HepG2 (cell line): ENCODE data around the gene SCAPER. TPM values are rescaled to one million over a fixed set of nuclear protein-coding genes. Genes with fewer than 3 reads are reported as not detected.

Experiments used
- ATAC-seq: fragments of 200-7000 bp; cut with Tn5 transposase; 3 replicates; pipeline ENCODE4 v1.9.1; 2020; ENCODE audit warnings: mild to moderate bottlenecking, moderate library complexity
- BruUV-seq: library from RNA; stranded (reverse); fragments of 400-500 nt; replicated peaks from 2 replicates; lab custom pipeline; 2021; lab: Mats Ljungman, UMichigan
- CTCF ChIA-PET: fragments of 300-600 bp; formaldehyde crosslinking; extraction: SDS; loops from one replicate; lab custom pipeline; 2021; ENCODE audit warnings: low total read pairs, inconsistent platforms, low intra/inter-chr PET ratio; lab: Yijun Ruan, JAX
- POLR2A ChIA-PET: fragments of 350-600 bp; sonication (Branson Sonifier 250); formaldehyde crosslinking; loops from one replicate; lab custom pipeline; 2020; ENCODE audit warnings: antibody characterized with exemption, inconsistent platforms; lab: Yijun Ruan, JAX
- DNase-seq: peaks from one replicate; pipeline ENCODE4 v3.0.0-alpha.2; 2015; ENCODE audit warnings: low spot score
- FAIRE-seq: peaks from 3 replicates; lab custom pipeline; 2011; peaks lifted over from hg19 to GRCh38; lab: Jason Lieb, UNC
- H2AFZ ChIP-seq: one replicate; pipeline ENCODE4 v1.6.1; 2011; ENCODE audit warnings: low read length, inconsistent platforms
- H3K27ac ChIP-seq: fragments of 300-600 bp; 3 replicates; pipeline ENCODE4 v1.8.0; 2011; ENCODE audit warnings: mixed run types, mild to moderate bottlenecking, mixed read lengths, low read length, inconsistent platforms; ENCODE audit not compliant: insufficient read depth; ENCODE audit errors: extremely low read length
- H3K27me3 ChIP-seq, 2 experiments: fragments of 200-600 bp in 1 of 2; 2 replicates in 1 of 2; 3 replicates in 1 of 2; pipeline versions ENCODE4 v1.6.0 to v1.8.0; 2011; ENCODE audit warnings: low read length in 2 of 2, mild to moderate bottlenecking in 2 of 2, moderate library complexity in 2 of 2, inconsistent platforms in 1 of 2; ENCODE audit not compliant: insufficient read depth in 2 of 2, control insufficient read depth in 1 of 2
- H3K36me3 ChIP-seq, 2 experiments: fragments of 200-600 bp in 1 of 2; replicated peaks in 1 of 2; 2 replicates in 1 of 2; 3 replicates in 1 of 2; pipeline versions ENCODE4 v1.5.1 to v1.8.0; 2011; ENCODE audit warnings: low read length in 2 of 2, inconsistent platforms in 1 of 2; ENCODE audit not compliant: insufficient read depth in 2 of 2, control insufficient read depth in 1 of 2
- H3K4me1 ChIP-seq: 2 replicates; pipeline ENCODE4 v1.5.1; 2012; ENCODE audit warnings: low read length, inconsistent platforms; ENCODE audit not compliant: insufficient read depth
- H3K4me2 ChIP-seq: 2 replicates; pipeline ENCODE4 v1.6.0; 2011; ENCODE audit warnings: low read depth, low read length, inconsistent platforms
- H3K4me3 ChIP-seq, 3 experiments: fragments of 200-600 bp in 1 of 3; sonication (generic), shearing (Covaris generic) in 1 of 3; replicated peaks in 1 of 3; 2 replicates each; pipeline ENCODE4 v1.5.1; 2011 to 2016; ENCODE audit warnings: low read length in 3 of 3, inconsistent platforms in 2 of 3, low read depth in 2 of 3, mild to moderate bottlenecking in 2 of 3, control low read depth in 1 of 3, mixed read lengths in 1 of 3; ENCODE audit not compliant: insufficient read depth in 1 of 3
- H3K79me2 ChIP-seq: one replicate; pipeline ENCODE4 v1.6.1; 2011; ENCODE audit warnings: low read length, inconsistent platforms; ENCODE audit not compliant: insufficient read depth
- H3K9ac ChIP-seq: 2 replicates; pipeline ENCODE4 v1.6.0; 2011; ENCODE audit warnings: mild to moderate bottlenecking, low read depth, low read length, inconsistent platforms; ENCODE audit not compliant: insufficient read depth
- H3K9me3 ChIP-seq: 2 replicates; pipeline ENCODE4 v1.5.1; 2012; ENCODE audit warnings: mild to moderate bottlenecking, low read length
- H4K20me1 ChIP-seq: 2 replicates; pipeline ENCODE4 v1.6.0; 2011; ENCODE audit warnings: inconsistent platforms, mild to moderate bottlenecking, low read length, moderate library complexity; ENCODE audit not compliant: insufficient read depth
- ARID2 ChIP-seq: sonication (generic); formaldehyde crosslinking; IDR thresholded peaks from 2 replicates; pipeline ENCODE4 v1.8.1; 2022; ENCODE audit warnings: mild to moderate bottlenecking, missing genetic modification reagents, borderline replicate concordance
- DR1 ChIP-seq: sonication (generic); formaldehyde crosslinking; IDR thresholded peaks from 2 replicates; pipeline ENCODE4 v1.8.0; 2021; ENCODE audit warnings: mild to moderate bottlenecking, missing genetic modification reagents, inconsistent platforms
- ELF4 ChIP-seq: sonication (generic); formaldehyde crosslinking; IDR thresholded peaks from 2 replicates; pipeline ENCODE4 v1.5.0; 2020; ENCODE audit warnings: missing genetic modification reagents, mild to moderate bottlenecking, moderate library complexity, borderline replicate concordance
- JUNB ChIP-seq: sonication (generic); formaldehyde crosslinking; IDR thresholded peaks from 2 replicates; pipeline ENCODE4 v1.8.0; 2022; ENCODE audit warnings: missing genetic modification reagents, mild to moderate bottlenecking, borderline replicate concordance
- MAFK ChIP-seq, 2 experiments: IDR thresholded peaks in 1 of 2; conservative IDR thresholded peaks in 1 of 2; 2 replicates each; pipeline ENCODE4 v1.6.1; 2011; ENCODE audit warnings: improper control_type of control experiment in 2 of 2, low read length in 2 of 2
- MATR3 ChIP-seq: sonication (generic); formaldehyde crosslinking; IDR thresholded peaks from 2 replicates; pipeline ENCODE4 v1.4.0; 2020; ENCODE audit warnings: missing genetic modification reagents
- TBX2 ChIP-seq: sonication (generic); formaldehyde crosslinking; IDR thresholded peaks from 2 replicates; pipeline ENCODE4 v1.5.0; 2020; ENCODE audit warnings: missing genetic modification reagents, mild to moderate bottlenecking, borderline replicate concordance
- ZFP36 ChIP-seq: fragments of 150-350 bp; IDR thresholded peaks from 2 replicates; pipeline ENCODE4 v1.6.1; 2018; ENCODE audit warnings: borderline replicate concordance, low read length, low read depth; ENCODE audit not compliant: partially characterized antibody
- ZNF318 ChIP-seq: sonication (generic); formaldehyde crosslinking; IDR thresholded peaks from 2 replicates; pipeline ENCODE4 v1.4.0; 2020; ENCODE audit warnings: mild to moderate bottlenecking, missing genetic modification reagents
- ZNF552 ChIP-seq: sonication (generic); formaldehyde crosslinking; IDR thresholded peaks from 2 replicates; pipeline ENCODE4 v1.9.0; 2022; ENCODE audit warnings: missing genetic modification reagents, mild to moderate bottlenecking, borderline replicate concordance
- ZNF777 ChIP-seq: sonication (generic); formaldehyde crosslinking; IDR thresholded peaks from 2 replicates; pipeline ENCODE4 v1.4.0; 2020; ENCODE audit warnings: missing genetic modification reagents
- ZSCAN30 ChIP-seq: sonication (generic); formaldehyde crosslinking; IDR thresholded peaks from 2 replicates; pipeline ENCODE4 v1.5.0; 2020; ENCODE audit warnings: mild to moderate bottlenecking, missing genetic modification reagents
- WGBS: methylation state at CpG from one replicate; pipeline ENCODE4 v1.1.6; 2017; ENCODE audit warnings: low lambda C conversion rate; 5-methylcytosine and 5-hydroxymethylcytosine counted together
- in situ Hi-C: cut with HindIII; loops from 2 replicates; pipeline ENCODE4 v1.10.0; 2017; ENCODE audit warnings: low pct_unique_long_range_greater_than_20kb; ENCODE audit not compliant: extremely low pct_ligation_motif_present
- intact Hi-C: fragments of 100-400 bp; cut with micrococcal nuclease; formaldehyde crosslinking; loops from one replicate; pipeline ENCODE4 v1.10.0; 2022; ENCODE audit not compliant: unreplicated experiment
- polyA plus RNA-seq, 8 experiments: library from polyadenylated mRNA; depleted of rRNA in 3 of 8; stranded (reverse) in 7 of 8; unstranded in 1 of 8; fragments of >200 nt; fragmentation: Illumina TruSeq in 4 of 8; extraction: Trizol in 4 of 8; gene quantifications; 2 replicates each; pipeline versions ENCODE4 v1.2.1 to v1.2.3, GENCODE V29; 2011 to 2016; ENCODE audit warnings: low read depth in 4 of 8, missing spikeins in 1 of 8, mixed read lengths in 1 of 8; ENCODE audit not compliant: insufficient read depth in 1 of 8
- total RNA-seq, 5 experiments: library from RNA; depleted of rRNA; stranded (reverse); fragments of >200 nt; fragmentation: Illumina TruSeq; extraction: Trizol; gene quantifications; 2 replicates each; pipeline ENCODE4 v1.2.3, GENCODE V29; 2016; ENCODE audit warnings: low read depth in 1 of 5
- TF ChIP-seq, protein P1 (sequence below): sonication (generic); formaldehyde crosslinking; IDR thresholded peaks from 2 replicates; pipeline ENCODE4 v1.8.1; 2023; ENCODE audit warnings: mild to moderate bottlenecking, inconsistent platforms, moderate library complexity, missing genetic modification reagents, borderline replicate concordance
- TF ChIP-seq, protein P2 (sequence below): sonication (generic); formaldehyde crosslinking; IDR thresholded peaks from 2 replicates; pipeline ENCODE4 v1.5.1; 2020; ENCODE audit warnings: missing genetic modification reagents, mild to moderate bottlenecking, borderline replicate concordance

The SCAPER gene
- total and polyA plus RNA-seq, 2 of the 13 experiments (the other 11 are each of a cell fraction or from before 2014, with no cell fraction given) = 4.3 to 10.5 TPM

- FAIRE-seq (no peak), ATAC-seq (no peak), DNase-seq (no peak)
- BruUV-seq = no TSS peak
- ChIA-PET POLR2A (no interaction called here), CTCF (no interaction called here)
- intact Hi-C loops (no loop called here), in situ Hi-C loops (no loop called here)
- Histone ChIP-seq H3K9me3 (no peaks in the 10 kb centered on the region), H3K27me3 (no peaks in the 10 kb centered on the region), H3K4me1 (peaks cover 17% of the 10 kb centered on the region), H3K36me3 (no peaks in the 10 kb centered on the region), H4K20me1 (no peaks in the 10 kb centered on the region), H3K9ac (no peak overlapping the region), H3K27ac (no peak overlapping the region), H2AFZ (no peak overlapping the region), H3K4me3 (no peak overlapping the region), H3K4me2 (no peak overlapping the region), H3K79me2 (no peaks in the 10 kb centered on the region)
- 91% methylated on average over 1 of the region's 1 CpG for WGBS
- TF ChIP-seq TBX2 (no peak), JUNB (CRISPR knock-in tag) (no peak), ZSCAN30 (no peak), ELF4 (no peak), ZNF777 (CRISPR knock-in tag) (no peak), MAFK (conservative IDR thresholded peaks at IDR 0.05 in 1 of 2, IDR thresholded peaks at IDR 0.05 in 1 of 2; ENCODE audit: low read length in 2 of 2) (no peak), ZNF318 (no peak), DR1 (CRISPR knock-in tag) (no peak), ZFP36 (no peak), ARID2 (CRISPR knock-in tag) (no peak), ZNF552 (CRISPR knock-in tag) (no peak), MATR3 (no peak)
- TF ChIP-seq, protein P1, sequence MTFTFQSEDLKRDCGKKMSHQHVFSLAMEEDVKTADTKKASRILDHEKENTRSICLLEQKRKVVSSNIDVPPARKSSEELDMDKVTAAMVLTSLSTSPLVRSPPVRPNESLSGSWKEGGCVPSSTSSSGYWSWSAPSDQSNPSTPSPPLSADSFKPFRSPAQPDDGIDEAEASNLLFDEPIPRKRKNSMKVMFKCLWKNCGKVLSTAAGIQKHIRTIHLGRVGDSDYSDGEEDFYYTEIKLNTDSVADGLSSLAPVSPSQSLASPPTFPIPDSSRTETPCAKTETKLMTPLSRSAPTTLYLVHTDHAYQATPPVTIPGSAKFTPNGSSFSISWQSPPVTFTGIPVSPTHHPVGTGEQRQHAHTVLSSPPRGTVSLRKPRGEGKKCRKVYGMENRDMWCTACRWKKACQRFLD (CRISPR knock-in tag) = no peak
- TF ChIP-seq, protein P2, sequence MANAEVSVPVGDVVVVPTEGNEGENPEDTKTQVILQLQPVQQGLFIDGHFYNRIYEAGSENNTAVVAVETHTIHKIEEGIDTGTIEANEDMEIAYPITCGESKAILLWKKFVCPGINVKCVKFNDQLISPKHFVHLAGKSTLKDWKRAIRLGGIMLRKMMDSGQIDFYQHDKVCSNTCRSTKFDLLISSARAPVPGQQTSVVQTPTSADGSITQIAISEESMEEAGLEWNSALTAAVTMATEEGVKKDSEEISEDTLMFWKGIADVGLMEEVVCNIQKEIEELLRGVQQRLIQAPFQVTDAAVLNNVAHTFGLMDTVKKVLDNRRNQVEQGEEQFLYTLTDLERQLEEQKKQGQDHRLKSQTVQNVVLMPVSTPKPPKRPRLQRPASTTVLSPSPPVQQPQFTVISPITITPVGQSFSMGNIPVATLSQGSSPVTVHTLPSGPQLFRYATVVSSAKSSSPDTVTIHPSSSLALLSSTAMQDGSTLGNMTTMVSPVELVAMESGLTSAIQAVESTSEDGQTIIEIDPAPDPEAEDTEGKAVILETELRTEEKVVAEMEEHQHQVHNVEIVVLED (CRISPR knock-in tag) = no peak
Observed at GRCh38 chr15:76378691-76379090, 526.4 kb downstream of the SCAPER start.
